HepG2 (cell line): ENCODE measurements around the gene APBA3. TPM values are rescaled to one million over a fixed set of nuclear protein-coding genes. Genes with fewer than 3 reads are reported as not detected.
A peak's percentile ranks its signal among the peaks of the same experiment; 100 is the strongest.

Experiments used
- ATAC-seq: fragments of 200-7000 bp; cut with Tn5 transposase; 3 replicates; pipeline ENCODE4 v1.9.1; 2020; ENCODE audit warnings: mild to moderate bottlenecking, moderate library complexity
- BruUV-seq: library from RNA; stranded (reverse); fragments of 400-500 nt; replicated peaks from 2 replicates; lab custom pipeline; 2021; lab: Mats Ljungman, UMichigan
- CTCF ChIA-PET: fragments of 300-600 bp; formaldehyde crosslinking; extraction: SDS; loops from one replicate; lab custom pipeline; 2021; ENCODE audit warnings: low total read pairs, inconsistent platforms, low intra/inter-chr PET ratio; lab: Yijun Ruan, JAX
- POLR2A ChIA-PET: fragments of 350-600 bp; sonication (Branson Sonifier 250); formaldehyde crosslinking; loops from one replicate; lab custom pipeline; 2020; ENCODE audit warnings: antibody characterized with exemption, inconsistent platforms; lab: Yijun Ruan, JAX
- DNase-seq: peaks from one replicate; pipeline ENCODE4 v3.0.0-alpha.2; 2015; ENCODE audit warnings: low spot score
- FAIRE-seq: peaks from 3 replicates; lab custom pipeline; 2011; peaks lifted over from hg19 to GRCh38; lab: Jason Lieb, UNC
- H2AFZ ChIP-seq: one replicate; pipeline ENCODE4 v1.6.1; 2011; ENCODE audit warnings: low read length, inconsistent platforms
- H3K27ac ChIP-seq: fragments of 300-600 bp; 3 replicates; pipeline ENCODE4 v1.8.0; 2011; ENCODE audit warnings: mixed run types, mild to moderate bottlenecking, mixed read lengths, low read length, inconsistent platforms; ENCODE audit not compliant: insufficient read depth; ENCODE audit errors: extremely low read length
- H3K27me3 ChIP-seq, 2 experiments: fragments of 200-600 bp in 1 of 2; 2 replicates in 1 of 2; 3 replicates in 1 of 2; pipeline versions ENCODE4 v1.6.0 to v1.8.0; 2011; ENCODE audit warnings: low read length in 2 of 2, mild to moderate bottlenecking in 2 of 2, moderate library complexity in 2 of 2, inconsistent platforms in 1 of 2; ENCODE audit not compliant: insufficient read depth in 2 of 2, control insufficient read depth in 1 of 2
- H3K36me3 ChIP-seq, 2 experiments: fragments of 200-600 bp in 1 of 2; replicated peaks in 1 of 2; 2 replicates in 1 of 2; 3 replicates in 1 of 2; pipeline versions ENCODE4 v1.5.1 to v1.8.0; 2011; ENCODE audit warnings: low read length in 2 of 2, inconsistent platforms in 1 of 2; ENCODE audit not compliant: insufficient read depth in 2 of 2, control insufficient read depth in 1 of 2
- H3K4me1 ChIP-seq: 2 replicates; pipeline ENCODE4 v1.5.1; 2012; ENCODE audit warnings: low read length, inconsistent platforms; ENCODE audit not compliant: insufficient read depth
- H3K4me2 ChIP-seq: 2 replicates; pipeline ENCODE4 v1.6.0; 2011; ENCODE audit warnings: low read depth, low read length, inconsistent platforms
- H3K4me3 ChIP-seq, 3 experiments: fragments of 200-600 bp in 1 of 3; sonication (generic), shearing (Covaris generic) in 1 of 3; replicated peaks in 1 of 3; 2 replicates each; pipeline ENCODE4 v1.5.1; 2011 to 2016; ENCODE audit warnings: low read length in 3 of 3, inconsistent platforms in 2 of 3, low read depth in 2 of 3, mild to moderate bottlenecking in 2 of 3, control low read depth in 1 of 3, mixed read lengths in 1 of 3; ENCODE audit not compliant: insufficient read depth in 1 of 3
- H3K79me2 ChIP-seq: one replicate; pipeline ENCODE4 v1.6.1; 2011; ENCODE audit warnings: low read length, inconsistent platforms; ENCODE audit not compliant: insufficient read depth
- H3K9ac ChIP-seq: 2 replicates; pipeline ENCODE4 v1.6.0; 2011; ENCODE audit warnings: mild to moderate bottlenecking, low read depth, low read length, inconsistent platforms; ENCODE audit not compliant: insufficient read depth
- H3K9me3 ChIP-seq: 2 replicates; pipeline ENCODE4 v1.5.1; 2012; ENCODE audit warnings: mild to moderate bottlenecking, low read length
- H4K20me1 ChIP-seq: 2 replicates; pipeline ENCODE4 v1.6.0; 2011; ENCODE audit warnings: inconsistent platforms, mild to moderate bottlenecking, low read length, moderate library complexity; ENCODE audit not compliant: insufficient read depth
- FOXA3 ChIP-seq: IDR thresholded peaks from 2 replicates; pipeline ENCODE4 v1.6.1; 2016; ENCODE audit warnings: missing genetic modification reagents, missing compliant biosample characterization
- GABPB1 ChIP-seq: IDR thresholded peaks from 2 replicates; pipeline ENCODE4 v1.6.1; 2016; ENCODE audit warnings: mild to moderate bottlenecking, missing genetic modification reagents, moderate library complexity, missing compliant biosample characterization
- HOXA9 ChIP-seq: sonication (generic); formaldehyde crosslinking; IDR thresholded peaks from 2 replicates; pipeline ENCODE4 v1.8.1; 2022; ENCODE audit warnings: missing genetic modification reagents, mild to moderate bottlenecking, moderate library complexity, borderline replicate concordance
- JDP2 ChIP-seq: sonication (generic); formaldehyde crosslinking; IDR thresholded peaks from 2 replicates; pipeline ENCODE4 v1.8.1; 2022; ENCODE audit warnings: missing genetic modification reagents, borderline replicate concordance
- MBD4 ChIP-seq: IDR thresholded peaks from 2 replicates; pipeline ENCODE4 v1.6.1; 2012; ENCODE audit warnings: low read length, inconsistent platforms, borderline replicate concordance
- NAIF1 ChIP-seq: sonication (generic); formaldehyde crosslinking; IDR thresholded peaks from 2 replicates; pipeline ENCODE4 v1.5.0; 2020; ENCODE audit warnings: mild to moderate bottlenecking, missing genetic modification reagents, borderline replicate concordance
- PCBP2 ChIP-seq: fragments of 200-400 bp; formaldehyde crosslinking; optimal IDR thresholded peaks from 2 replicates; pipeline ENCODE3; 2018; ENCODE audit warnings: low read length, low read depth; ENCODE audit not compliant: poor library complexity, severe bottlenecking
- PLSCR1 ChIP-seq: sonication (generic); formaldehyde crosslinking; IDR thresholded peaks from 2 replicates; pipeline ENCODE4 v1.5.0; 2020; ENCODE audit warnings: missing genetic modification reagents, mild to moderate bottlenecking, borderline replicate concordance
- REPIN1 ChIP-seq: sonication (generic); formaldehyde crosslinking; IDR thresholded peaks from 2 replicates; pipeline ENCODE4 v1.8.0; 2022; ENCODE audit warnings: missing genetic modification reagents, low read depth, mild to moderate bottlenecking, borderline replicate concordance
- RFX3 ChIP-seq: IDR thresholded peaks from 2 replicates; pipeline ENCODE4 v1.6.1; 2016; ENCODE audit warnings: missing biosample characterization, missing genetic modification reagents
- SATB2 ChIP-seq: sonication (generic); formaldehyde crosslinking; IDR thresholded peaks from 2 replicates; pipeline ENCODE4 v1.5.0; 2020; ENCODE audit warnings: missing genetic modification reagents
- SOX13 ChIP-seq, 3 experiments: fragments of 450-650 bp in 1 of 3; sonication (generic) in 1 of 3; formaldehyde crosslinking in 1 of 3; IDR thresholded peaks in 2 of 3; conservative IDR thresholded peaks in 1 of 3; 2 replicates each; pipeline versions ENCODE4 v1.5.0 to v1.6.1; 2016 to 2020; ENCODE audit warnings: antibody characterized with exemption in 1 of 3, mild to moderate bottlenecking in 1 of 3, missing compliant biosample characterization in 1 of 3, missing genetic modification reagents in 1 of 3, moderate library complexity in 1 of 3
- SRSF1 ChIP-seq: fragments of 200-400 bp; formaldehyde crosslinking; optimal IDR thresholded peaks from 2 replicates; pipeline ENCODE3; 2017; ENCODE audit warnings: mild to moderate bottlenecking, low read depth, low read length, moderate library complexity
- YEATS2 ChIP-seq: sonication (generic); formaldehyde crosslinking; IDR thresholded peaks from 2 replicates; pipeline ENCODE4 v1.4.0; 2020; ENCODE audit warnings: missing genetic modification reagents, borderline replicate concordance
- ZBTB8A ChIP-seq: sonication (generic); formaldehyde crosslinking; IDR thresholded peaks from 2 replicates; pipeline ENCODE4 v1.4.0; 2020; ENCODE audit warnings: mild to moderate bottlenecking, low read depth, missing genetic modification reagents, borderline replicate concordance
- ZNF253 ChIP-seq: sonication (generic); formaldehyde crosslinking; IDR thresholded peaks from 2 replicates; pipeline ENCODE4 v1.8.0; 2022; ENCODE audit warnings: mild to moderate bottlenecking, missing genetic modification reagents, borderline replicate concordance
- ZNF274 ChIP-seq: sonication (generic); formaldehyde crosslinking; IDR thresholded peaks from 2 replicates; pipeline ENCODE4 v1.5.1; 2020; ENCODE audit warnings: mild to moderate bottlenecking, missing genetic modification reagents
- WGBS: methylation state at CpG from one replicate; pipeline ENCODE4 v1.1.6; 2017; ENCODE audit warnings: low lambda C conversion rate; 5-methylcytosine and 5-hydroxymethylcytosine counted together
- in situ Hi-C: cut with HindIII; loops from 2 replicates; pipeline ENCODE4 v1.10.0; 2017; ENCODE audit warnings: low pct_unique_long_range_greater_than_20kb; ENCODE audit not compliant: extremely low pct_ligation_motif_present
- intact Hi-C: fragments of 100-400 bp; cut with micrococcal nuclease; formaldehyde crosslinking; loops from one replicate; pipeline ENCODE4 v1.10.0; 2022; ENCODE audit not compliant: unreplicated experiment
- polyA plus RNA-seq, 8 experiments: library from polyadenylated mRNA; depleted of rRNA in 3 of 8; stranded (reverse) in 7 of 8; unstranded in 1 of 8; fragments of >200 nt; fragmentation: Illumina TruSeq in 4 of 8; extraction: Trizol in 4 of 8; gene quantifications; 2 replicates each; pipeline versions ENCODE4 v1.2.1 to v1.2.3, GENCODE V29; 2011 to 2016; ENCODE audit warnings: low read depth in 4 of 8, missing spikeins in 1 of 8, mixed read lengths in 1 of 8; ENCODE audit not compliant: insufficient read depth in 1 of 8
- total RNA-seq, 5 experiments: library from RNA; depleted of rRNA; stranded (reverse); fragments of >200 nt; fragmentation: Illumina TruSeq; extraction: Trizol; gene quantifications; 2 replicates each; pipeline ENCODE4 v1.2.3, GENCODE V29; 2016; ENCODE audit warnings: low read depth in 1 of 5
- TF ChIP-seq, protein P1 (sequence below): sonication (generic); formaldehyde crosslinking; IDR thresholded peaks from 2 replicates; pipeline ENCODE4 v1.4.0; 2020; ENCODE audit warnings: missing genetic modification reagents, borderline replicate concordance
- TF ChIP-seq, protein P2 (sequence below): IDR thresholded peaks from 2 replicates; pipeline ENCODE4 v1.6.1; 2016; ENCODE audit warnings: low read depth, control low read depth

The APBA3 gene
- total and polyA plus RNA-seq, 2 of the 13 experiments (the other 11 are each of a cell fraction or from before 2014, with no cell fraction given): 14.2 to 14.3 TPM

GRCh38 chr19:3785938-3786824 lies 24.7 kb upstream of the APBA3 start, which contains the start of gene MATK:
TSS of gene MATK (minus strand) at chr19:3786381. CDS start at chr19:3785135, 1,246 bp downstream.
- Histone ChIP-seq H3K4me2 (no peak within 1 kb of the TSS), H2AFZ (no peak within 1 kb of the TSS), H3K4me3 (peak within 1 kb of the TSS in 1 of 3 experiments; percentile 28; a peak in 3 of 6 replicates), H3K4me1 (0 out of 2 replicates have a peak, but pooled peaks cover 5% of the 10 kb centered on the region), H3K9ac (no peak within 1 kb of the TSS), H4K20me1 (no peaks in the 10 kb centered on the region), H3K9me3 (peaks cover 13% of the 10 kb centered on the region), H3K79me2 (no peaks in the 10 kb centered on the region), H3K27ac (no peak within 1 kb of the TSS), H3K27me3 (peaks cover 12 to 35% of the 10 kb centered on the region in 2 experiments; a peak in 4 of 5 replicates), H3K36me3 (no peaks in the 10 kb centered on the region)
- 80% methylated on average over 4 of the region's 101 CpGs for WGBS
- no TSS peak for BruUV-seq
- CTCF ChIA-PET: no interaction called here
- intact Hi-C loops (no loop called here), in situ Hi-C loops (no loop called here)
- POLR2A ChIA-PET: no interaction called here
- ATAC-seq (no peak), DNase-seq (no peak), FAIRE-seq (no peak)
- TF ChIP-seq, protein P1, sequence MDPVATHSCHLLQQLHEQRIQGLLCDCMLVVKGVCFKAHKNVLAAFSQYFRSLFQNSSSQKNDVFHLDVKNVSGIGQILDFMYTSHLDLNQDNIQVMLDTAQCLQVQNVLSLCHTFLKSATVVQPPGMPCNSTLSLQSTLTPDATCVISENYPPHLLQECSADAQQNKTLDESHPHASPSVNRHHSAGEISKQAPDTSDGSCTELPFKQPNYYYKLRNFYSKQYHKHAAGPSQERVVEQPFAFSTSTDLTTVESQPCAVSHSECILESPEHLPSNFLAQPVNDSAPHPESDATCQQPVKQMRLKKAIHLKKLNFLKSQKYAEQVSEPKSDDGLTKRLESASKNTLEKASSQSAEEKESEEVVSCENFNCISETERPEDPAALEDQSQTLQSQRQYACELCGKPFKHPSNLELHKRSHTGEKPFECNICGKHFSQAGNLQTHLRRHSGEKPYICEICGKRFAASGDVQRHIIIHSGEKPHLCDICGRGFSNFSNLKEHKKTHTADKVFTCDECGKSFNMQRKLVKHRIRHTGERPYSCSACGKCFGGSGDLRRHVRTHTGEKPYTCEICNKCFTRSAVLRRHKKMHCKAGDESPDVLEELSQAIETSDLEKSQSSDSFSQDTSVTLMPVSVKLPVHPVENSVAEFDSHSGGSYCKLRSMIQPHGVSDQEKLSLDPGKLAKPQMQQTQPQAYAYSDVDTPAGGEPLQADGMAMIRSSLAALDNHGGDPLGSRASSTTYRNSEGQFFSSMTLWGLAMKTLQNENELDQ (CRISPR knock-in tag): no peak
- TF ChIP-seq FOXA3 (no peak), JDP2 (CRISPR knock-in tag) (no peak), MBD4 (no peak), RFX3 (no peak), SOX13 (IDR thresholded peaks at IDR 0.05) (no peak), SOX13 (CRISPR knock-in tag; conservative IDR thresholded peaks at IDR 0.05 in 1 of 2, IDR thresholded peaks at IDR 0.05 in 1 of 2) (no peak), GABPB1 (CRISPR knock-in tag) (no peak), SATB2 (CRISPR knock-in tag) (no peak), NAIF1 (no peak), ZBTB8A (CRISPR knock-in tag) (no peak), HOXA9 (CRISPR knock-in tag) (no peak), REPIN1 (CRISPR knock-in tag) (no peak), PCBP2 (no peak), PLSCR1 (CRISPR knock-in tag) (no peak), ZNF274 (CRISPR knock-in tag) (no peak), SRSF1 (no peak), ZNF253 (CRISPR knock-in tag) (no peak), YEATS2 (CRISPR knock-in tag) (no peak)
- TF ChIP-seq, protein P2, sequence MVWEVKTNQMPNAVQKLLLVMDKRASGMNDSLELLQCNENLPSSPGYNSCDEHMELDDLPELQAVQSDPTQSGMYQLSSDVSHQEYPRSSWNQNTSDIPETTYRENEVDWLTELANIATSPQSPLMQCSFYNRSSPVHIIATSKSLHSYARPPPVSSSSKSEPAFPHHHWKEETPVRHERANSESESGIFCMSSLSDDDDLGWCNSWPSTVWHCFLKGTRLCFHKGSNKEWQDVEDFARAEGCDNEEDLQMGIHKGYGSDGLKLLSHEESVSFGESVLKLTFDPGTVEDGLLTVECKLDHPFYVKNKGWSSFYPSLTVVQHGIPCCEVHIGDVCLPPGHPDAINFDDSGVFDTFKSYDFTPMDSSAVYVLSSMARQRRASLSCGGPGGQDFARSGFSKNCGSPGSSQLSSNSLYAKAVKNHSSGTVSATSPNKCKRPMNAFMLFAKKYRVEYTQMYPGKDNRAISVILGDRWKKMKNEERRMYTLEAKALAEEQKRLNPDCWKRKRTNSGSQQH (CRISPR knock-in tag): no peak
